Stimulated activated CD4-positive, alpha-beta T cell treated with anti-CD3 and anti-CD28 coated beads, Interleukin-15, amount 100 ng/mL, for 1 hour (primary cell): ENCODE results near the gene SH3RF3.

Experiments
- DNase-seq, 2 donors: peaks; one replicate each; pipeline ENCODE4 v3.0.0-alpha.2; 2020; ENCODE audit warnings: low read depth in 1 of 2, low spot score in 1 of 2

Gene SH3RF3

DNA sequence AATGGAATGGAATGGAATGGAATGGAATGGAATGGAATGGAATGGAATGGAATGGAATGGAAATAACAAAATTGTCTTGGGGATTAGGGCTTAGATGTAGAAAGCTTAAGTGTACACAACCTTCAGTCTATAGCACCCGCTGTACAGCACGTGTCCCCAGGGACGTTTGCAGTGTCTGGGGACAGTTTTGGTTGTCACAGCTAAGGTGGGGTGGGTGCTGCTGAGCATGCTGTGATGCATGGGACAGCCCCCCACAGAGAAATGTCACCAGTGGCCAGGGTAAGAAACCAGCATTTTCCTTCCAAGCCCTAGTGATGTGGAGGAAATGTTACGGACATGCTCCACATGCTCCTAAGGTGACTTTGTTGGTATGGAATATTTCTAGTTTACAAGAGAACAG lies 70.8 kb downstream of the SH3RF3 start:
- DNase-seq: no peak

DNA sequence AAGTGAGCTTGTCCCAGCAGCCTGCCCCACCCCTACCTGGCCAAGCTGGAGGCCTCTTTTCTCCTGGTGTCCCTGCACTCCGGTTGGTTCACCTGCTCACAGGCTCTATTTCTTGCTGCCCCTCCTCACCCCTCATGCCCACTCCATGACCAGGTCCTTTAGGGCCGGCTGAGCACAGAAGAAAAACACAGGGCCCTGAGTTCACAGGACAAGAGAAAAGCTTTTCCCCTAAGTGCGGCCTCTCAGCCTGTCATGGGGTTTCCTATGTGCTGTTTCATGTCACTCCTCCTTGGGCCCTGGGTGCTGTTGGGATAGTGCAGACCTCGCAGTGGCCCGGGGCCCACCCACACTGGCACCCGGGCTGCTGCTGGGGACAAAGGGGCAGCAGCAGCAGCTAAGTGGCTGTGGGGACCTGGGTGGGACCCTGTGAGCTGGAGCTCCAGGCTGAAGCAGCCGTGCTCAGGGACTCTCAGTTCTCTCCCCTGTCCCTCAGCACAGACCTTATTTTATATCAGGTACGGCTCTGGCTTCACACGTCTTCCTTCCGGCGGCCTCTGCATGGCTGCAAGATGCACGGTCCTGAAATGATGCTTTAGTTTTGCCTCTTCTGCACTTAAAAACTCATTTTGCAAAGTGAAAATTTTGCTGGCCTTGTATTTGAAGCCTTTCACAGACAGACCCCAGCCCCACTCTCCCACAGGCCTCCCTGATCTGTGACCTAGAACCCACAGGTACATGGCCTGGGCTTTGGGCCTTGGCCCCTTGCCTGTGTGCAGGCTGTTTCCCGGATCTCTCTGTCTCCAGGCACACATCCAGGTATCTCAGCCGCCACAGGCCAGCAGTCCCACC lies 71.8 kb downstream of the SH3RF3 start:
- no peak for DNase-seq

DNA sequence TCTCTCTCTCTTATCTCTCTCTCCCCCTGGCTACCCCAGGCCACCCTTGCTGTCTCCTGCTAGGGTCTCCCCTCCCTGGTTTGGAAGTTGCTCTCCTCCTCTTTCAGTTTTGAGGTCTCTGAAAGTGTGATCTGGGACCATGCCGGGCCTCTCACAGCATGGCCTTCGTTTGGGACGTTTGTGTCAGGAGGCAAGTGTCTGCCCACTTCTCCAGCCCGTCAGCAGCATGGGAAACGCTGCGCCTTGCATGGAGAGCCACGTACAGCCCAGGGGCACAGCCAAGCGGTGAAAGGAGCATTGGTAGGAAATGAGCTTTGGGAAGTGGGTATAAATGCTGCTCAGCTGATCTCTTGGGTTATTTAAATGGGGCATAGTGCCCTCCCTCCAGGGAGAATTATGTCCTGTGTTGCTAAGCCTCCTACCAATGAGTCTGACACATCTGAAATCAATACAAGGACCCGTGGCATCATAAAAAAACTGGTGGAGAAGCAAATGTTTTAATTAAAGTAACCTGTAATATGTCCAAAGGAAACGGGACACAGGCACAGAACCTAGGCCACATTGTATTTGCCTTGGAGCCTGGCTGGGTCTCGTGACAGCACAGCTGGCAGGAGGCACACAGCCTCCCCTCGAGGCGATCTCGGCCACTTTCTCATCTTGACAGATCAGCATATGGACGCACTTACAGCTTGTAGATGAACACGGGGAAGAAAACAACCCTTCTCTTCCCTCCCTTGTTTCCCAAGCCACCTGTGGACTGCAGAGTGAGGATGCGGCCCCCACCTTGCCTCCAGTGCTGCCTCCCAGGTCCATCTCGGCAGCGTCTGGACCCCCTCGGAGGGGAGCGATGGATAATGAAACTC lies 72.7 kb downstream of the SH3RF3 start:
- DNase-seq: no peak

DNA sequence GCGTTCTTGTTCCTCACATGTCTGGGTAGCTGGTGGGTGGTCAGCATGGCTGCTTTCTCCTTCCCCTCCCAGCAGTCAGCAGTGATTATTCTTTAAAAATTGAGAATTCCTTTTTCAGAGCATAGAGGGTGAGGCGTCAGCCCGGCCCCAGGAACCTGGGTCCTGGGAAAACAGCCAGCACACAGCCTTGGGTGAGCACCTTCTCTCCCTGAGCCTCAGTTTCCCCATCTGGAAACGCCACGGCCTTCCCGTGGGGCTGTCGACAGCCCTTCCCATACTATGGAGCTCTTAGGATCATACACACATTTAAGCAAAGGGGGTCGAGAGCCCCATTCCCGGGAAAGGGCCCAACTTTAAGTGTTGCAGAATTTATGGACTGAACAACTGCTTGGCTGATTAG lies 73.5 kb downstream of the SH3RF3 start:
- no peak for DNase-seq

DNA sequence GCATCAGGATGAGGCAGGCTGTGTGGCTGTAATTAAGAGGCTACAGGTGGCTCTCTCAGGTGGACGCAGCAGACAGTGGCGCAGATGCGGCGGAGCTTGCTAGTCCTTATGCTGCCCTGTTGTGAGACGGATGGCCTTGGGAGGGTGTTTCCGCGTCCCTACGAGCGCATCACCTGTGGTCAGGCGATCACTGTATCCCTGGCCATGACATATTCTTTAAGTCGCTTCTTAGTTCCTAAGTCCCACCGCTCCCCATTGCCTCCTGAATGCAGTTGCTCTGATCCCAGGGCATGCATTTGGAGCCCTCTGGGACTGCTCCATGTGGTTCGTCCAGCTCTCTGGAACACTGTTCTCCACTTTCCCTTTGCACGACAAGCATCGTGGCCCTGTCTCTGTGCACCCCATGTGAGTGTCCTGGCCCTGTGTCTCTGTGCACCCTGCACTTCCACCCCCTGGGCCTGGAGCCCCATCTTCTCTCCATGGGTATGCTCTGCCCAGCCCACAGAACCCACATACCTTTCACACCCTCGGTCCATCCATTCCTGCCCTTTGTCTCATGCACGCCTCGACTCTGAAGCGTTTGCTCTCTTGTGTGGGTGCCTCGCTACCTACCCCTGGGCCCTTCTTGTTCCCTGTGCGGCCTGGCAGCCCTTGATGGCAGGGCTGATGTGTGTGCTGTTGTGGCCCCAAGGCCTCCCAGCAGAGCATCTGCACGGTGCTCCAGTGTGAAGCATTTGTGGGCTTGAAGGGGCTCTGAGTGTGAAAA lies 74.4 kb downstream of the SH3RF3 start:
- DNase-seq: no peak

DNA sequence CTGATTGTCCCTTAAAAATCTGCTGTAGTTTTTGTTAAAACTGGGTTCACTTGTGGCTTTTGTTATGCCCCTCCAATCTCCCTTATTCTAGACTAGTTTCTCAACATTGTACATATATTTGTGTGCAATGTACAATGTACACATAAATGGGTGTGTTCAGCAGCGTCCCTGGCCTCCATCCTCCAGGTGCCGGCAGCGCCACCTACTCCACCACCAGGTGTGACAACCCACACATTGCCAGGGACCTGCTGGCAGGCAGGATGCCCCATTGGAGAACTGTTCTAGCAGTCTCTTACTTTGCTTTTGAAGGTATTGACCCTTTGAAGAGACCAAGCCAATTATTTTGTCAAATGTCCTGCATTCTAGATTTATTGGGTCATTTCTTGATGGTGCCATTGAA lies 75.4 kb downstream of the SH3RF3 start:
- no peak for DNase-seq

DNA sequence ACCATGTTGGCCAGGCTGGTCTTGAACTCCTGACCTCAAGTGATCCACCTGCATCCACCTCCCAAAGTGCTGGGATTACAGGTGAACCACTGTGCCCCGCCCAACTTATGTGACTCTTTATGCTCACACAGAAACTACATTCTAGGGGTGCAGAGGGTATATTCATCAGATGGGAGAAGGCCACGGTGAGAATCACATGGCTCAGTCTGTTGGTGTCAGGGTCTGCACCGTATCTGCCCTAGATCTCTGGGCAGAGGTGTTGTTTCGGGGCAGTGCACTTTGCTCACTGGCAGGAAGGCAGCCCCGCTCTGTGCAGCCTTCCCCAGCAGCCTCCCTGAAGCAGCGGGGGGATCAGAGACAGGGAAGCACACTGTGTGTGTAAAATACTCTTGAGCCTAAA lies 76.4 kb downstream of the SH3RF3 start:
- DNase-seq: no peak

DNA sequence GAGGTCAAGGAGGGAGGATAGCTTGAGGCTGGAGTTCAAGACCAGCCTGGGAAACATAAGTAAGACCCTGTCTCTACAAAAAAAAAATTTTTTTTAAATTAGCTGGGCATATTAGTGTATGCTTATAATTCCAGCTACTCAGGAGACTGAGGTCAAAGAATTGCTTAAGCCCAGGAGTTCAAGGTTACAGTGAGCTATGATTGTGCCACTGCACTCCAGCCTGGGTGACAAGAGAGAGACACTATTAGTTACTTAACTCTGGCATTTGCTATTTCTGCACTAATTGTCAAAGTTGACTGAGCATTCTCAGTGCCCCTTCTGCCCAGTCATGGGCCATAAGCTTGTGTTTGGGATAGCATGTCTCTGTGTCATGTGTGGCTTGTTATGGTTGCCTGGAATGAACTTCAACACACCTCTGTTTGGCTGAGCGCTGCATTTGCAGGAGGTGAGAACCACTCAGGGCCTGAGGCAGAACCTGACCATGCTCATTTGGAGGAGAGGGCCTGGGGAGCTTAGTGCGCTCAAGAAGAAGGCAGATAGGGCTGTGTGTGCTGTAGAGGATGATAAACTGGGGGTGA lies 77.7 kb downstream of the SH3RF3 start:
- no peak for DNase-seq

DNA sequence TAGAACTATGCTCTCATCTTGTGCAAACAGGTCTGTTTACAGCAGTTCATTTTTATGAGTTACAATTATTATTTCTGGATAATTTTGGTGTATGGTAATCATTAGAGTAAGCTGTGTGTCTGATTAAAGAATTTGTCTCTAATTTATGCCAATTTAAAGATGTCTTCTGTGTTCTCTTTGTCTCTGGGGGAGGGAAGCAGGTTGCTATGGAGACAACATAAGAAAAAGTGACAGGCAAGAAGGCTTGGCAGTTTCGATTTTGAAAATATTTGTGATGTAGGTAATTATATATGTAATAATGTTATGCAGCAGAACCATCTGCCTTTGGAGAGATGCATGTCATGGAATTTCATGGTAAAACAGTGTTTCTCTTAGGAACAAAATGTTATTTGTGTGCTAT lies 78.2 kb downstream of the SH3RF3 start:
- no peak for DNase-seq

DNA sequence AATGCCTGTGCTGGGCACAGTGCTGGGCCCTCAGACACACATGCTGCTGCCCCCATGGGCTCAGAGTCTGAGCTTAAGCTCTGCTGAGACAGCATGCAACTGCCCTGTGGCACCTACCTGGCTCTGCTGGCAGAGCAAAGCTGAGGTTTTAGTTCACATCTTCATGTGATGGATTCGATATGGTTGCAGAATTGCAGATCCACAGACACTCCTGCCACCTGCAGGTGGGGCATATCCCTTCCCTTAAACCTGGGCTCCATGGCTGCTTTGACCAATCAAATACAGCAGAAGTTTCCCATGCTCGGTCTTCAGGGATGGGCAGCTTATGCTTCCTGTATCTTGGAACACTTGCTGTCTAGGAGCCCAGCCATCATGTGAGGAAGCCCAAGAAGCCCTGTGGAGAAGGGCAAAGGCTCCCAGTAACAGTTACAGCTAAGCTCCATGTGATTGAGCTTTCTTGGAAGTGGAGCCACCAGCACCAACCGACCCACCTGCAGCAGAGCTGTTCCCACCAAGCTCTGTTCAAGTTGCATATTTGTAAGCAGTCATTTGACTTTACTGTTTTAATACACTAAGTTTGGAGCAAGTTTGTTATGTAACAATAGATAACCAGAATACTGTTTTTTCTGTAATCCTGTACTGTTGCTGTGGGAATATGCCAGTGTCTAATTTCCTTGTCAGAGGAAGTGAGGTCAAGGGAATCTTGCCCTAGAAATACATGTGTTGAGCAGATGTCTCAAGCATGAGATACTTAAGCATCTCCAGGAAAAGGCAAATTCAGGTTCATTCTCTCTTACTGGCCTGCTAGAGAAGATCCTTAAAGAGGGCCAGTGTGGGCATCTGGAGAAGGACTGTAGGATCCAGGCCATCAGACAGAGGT lies 79.3 kb downstream of the SH3RF3 start:
- DNase-seq: no peak

DNA sequence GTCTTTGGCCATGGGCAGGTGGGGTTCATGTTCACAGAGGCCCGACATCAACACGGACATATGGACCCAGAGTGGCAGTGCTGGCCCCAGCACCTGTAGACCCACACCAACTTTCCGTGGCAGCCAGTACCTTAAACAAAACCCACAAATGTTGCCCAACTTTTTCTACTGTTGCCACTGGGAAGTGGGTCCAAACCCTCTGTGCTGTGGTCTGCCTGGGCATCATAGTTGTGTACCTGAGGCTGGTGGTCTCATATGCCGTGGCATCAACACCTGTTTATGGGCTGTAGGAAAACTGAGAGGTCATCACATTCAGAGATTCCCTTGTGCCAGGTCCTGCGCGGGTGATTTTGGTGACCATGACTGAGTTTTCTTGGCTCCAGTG lies 79.9 kb downstream of the SH3RF3 start:
- no peak for DNase-seq

DNA sequence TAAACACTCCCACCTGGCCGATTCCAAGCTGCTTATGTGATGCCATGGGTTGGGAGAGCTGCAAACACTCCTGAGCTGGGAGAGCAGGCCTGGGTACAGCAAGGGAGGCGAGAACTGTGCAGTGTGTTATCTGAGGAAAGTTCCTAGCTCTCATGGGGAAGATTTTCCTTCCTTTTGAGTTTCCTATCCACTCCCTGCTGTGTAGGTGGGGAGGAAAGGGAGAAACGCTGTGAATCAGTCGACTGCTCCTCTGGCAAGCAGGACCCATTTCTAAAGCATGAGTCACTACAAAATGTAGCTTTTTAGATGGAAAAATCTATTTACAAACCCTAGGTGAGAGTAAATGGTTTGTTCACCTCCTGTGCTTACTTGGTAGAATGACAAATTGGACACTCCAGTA lies 80.4 kb downstream of the SH3RF3 start:
- DNase-seq: no peak

DNA sequence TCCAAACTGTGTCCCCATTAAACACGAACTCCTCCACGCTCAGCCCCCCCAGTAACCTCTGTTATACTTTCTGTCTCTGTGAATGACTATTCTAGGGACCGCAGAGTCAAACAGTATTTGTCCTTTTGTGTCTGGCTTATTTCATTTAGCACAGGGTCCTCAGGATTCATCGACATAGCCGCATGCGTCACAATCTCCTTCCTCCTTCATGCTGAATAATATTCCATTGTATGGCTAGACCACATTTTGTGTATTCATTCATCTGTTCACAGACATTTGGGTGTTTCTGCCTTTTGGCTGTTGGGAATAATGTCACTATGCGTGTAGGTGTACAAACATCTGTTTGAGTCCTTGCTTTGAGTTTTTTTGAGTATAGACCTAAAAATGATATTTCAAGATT lies 80.9 kb downstream of the SH3RF3 start:
- DNase-seq: no peak

DNA sequence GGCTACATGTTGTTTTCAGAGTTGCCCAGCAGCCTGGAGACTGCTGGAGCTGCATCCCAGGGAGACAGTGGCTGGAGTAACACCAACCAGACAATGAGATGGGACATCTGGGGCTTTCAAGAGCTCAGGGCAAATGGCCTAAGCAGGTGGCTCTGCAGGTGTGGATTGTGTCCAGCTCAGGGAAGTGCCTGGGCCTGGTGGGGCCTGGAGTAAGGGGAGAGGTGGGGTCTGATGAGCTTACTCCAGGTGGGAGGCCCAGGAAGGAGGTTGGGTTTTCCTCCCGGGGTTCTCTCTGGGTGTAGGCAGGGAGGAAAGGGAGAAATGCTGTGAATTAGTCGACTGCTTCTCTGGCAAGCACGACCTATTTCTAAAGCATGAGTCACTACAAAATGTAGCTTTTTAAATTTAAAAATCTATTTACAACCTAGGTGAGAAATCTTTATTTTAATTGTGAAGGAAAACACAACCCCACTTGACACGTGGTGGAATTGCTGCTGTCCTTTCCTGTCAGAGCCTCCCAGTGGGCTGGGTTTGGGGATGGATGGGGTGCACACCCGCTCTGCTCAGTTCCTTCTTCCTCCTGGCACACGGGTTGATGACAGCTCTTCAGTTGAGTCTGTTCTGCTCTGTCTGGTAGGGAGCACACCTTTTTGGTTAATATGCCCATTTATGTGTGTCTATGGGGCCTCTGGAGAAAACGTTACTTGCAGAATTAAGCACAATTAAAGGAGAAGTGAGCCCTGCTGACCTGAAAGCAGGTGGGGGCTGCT lies 81.6 kb downstream of the SH3RF3 start:
- DNase-seq: no peak

DNA sequence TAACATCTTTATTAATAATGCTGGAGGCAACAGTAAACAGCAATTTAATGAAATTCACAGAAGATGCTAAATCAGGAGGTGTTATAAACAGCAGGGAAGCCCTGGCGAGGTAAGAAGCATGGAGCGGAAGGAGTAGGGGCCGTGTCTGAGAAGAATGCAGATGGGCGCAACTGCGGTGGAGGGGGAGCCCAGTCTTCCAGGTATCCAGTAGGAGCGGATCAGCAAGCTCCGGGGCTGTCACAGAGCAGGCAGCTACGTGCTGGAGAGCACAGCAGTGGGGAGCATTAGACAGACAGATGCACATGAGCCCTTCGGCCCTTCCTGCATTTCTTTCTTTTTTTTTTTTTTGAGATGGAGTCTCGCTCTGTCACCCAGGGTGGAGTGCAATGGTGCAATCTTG lies 82.3 kb downstream of the SH3RF3 start:
- DNase-seq: no peak

DNA sequence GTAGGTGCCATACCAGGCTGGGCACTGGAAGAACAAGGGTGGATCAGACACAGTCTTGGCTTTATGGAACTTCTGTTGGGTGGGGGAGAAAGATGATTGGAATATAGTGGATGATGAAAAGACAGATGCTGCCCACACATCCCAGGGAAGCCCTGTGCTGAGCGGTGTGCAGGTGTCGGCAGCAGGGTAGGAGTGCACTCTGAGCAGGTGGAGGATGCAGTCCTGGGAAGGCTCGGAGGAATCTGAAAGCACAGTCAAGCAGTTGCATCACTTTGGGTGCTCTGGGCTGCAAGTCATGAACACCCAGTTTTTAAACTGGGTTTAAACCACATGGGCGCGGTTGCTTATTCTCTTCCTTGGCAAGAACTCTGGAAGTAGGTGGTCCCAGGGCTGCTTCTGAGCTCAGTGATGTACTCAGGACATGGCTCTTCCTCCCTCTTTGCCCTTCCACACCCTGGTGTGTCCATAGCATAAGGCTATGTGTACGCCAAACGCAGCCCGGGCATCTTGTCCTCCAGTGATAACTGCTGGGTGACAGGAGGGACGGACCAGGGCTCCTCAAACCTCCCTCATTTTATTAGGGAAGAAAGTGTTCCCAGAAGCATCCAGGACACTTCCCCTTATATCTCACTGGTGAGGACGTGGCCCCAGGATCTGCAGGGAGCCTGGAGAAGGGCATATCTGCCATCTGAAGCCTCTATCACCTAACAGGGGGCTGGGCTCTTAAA lies 84.0 kb downstream of the SH3RF3 start:
- no peak for DNase-seq

DNA sequence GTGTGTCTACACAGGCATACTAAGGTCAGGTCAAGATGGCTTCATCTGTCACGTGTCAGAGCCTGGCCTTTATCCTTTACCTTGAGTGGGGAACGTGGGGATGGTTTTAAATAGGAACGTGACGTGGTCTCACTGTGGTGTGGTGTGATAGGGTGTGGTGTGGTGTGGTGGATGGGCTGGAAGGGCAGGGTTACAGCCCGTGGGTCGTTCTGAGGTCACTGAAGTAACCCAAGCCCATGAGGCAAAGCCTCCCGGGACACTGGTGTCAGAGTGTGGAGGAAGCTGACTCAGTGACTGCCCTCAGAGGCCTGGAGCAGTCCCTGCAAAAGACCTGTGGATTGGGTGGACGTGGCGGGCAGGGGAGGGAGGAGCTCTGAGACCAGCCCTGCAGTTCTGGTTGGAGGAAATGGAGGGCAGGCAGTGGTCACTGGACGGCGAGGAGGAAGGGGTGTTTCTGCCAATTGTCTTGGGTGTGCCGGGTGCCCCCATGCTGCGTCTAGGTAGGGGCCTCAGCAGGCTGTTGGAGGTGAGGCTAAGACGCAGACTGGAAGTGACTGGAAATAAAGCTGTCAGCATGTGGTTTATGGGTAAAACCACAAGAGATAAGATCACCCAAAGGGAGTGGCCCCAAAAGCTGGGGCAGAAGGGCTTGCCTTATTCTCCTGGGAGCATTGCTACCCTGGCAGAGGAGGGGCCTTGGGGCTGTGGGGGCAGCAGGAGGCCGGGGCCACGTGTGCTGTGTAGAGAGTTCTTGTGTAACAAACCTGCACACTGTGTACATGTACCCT lies 84.8 kb downstream of the SH3RF3 start:
- DNase-seq: no peak
